SHP77 (cell line): ENCODE measurements around the gene OPTC.
A peak's percentile ranks its signal among the peaks of the same experiment; 100 is the strongest.
"Not testable (repeated sequence)": the region's sequence is repeated elsewhere in the genome, so short reads cannot be mapped to it uniquely, and the experiment has no call there.

ENCODE experiments used
- DNase-seq, 2 experiments: peaks; one replicate each; lab custom pipeline; 2025; lab: John Stamatoyannopoulos, UW

OPTC gene

GRCh38 chr1:203465146-203465798, 28.7 kb upstream of the OPTC start:
- DNase-seq, result no peak

- no peak for DNase-seq
Measured at GRCh38 chr1:203465948-203466347, 28.0 kb upstream of the OPTC start.

- not testable (repeated sequence) for DNase-seq
Measured at GRCh38 chr1:203466906-203467549, 26.9 kb upstream of the OPTC start.

- no peak for DNase-seq
Measured at GRCh38 chr1:203467550-203467921, 26.4 kb upstream of the OPTC start.

GRCh38 chr1:203468326-203468725, 25.6 kb upstream of the OPTC start:
- no peak for DNase-seq

- no peak for DNase-seq
Measured at GRCh38 chr1:203470240-203470639, 23.7 kb upstream of the OPTC start.

- no peak for DNase-seq
Measured at GRCh38 chr1:203471841-203472240, 22.1 kb upstream of the OPTC start.

- DNase-seq, result no peak
Measured at GRCh38 chr1:203473281-203473680, 20.7 kb upstream of the OPTC start.

- no peak for DNase-seq
Measured at GRCh38 chr1:203473781-203474305, 20.1 kb upstream of the OPTC start.

GRCh38 chr1:203475012-203475981, 18.7 kb upstream of the OPTC start, which contains the start of gene PRELP:
Gene PRELP (plus strand): TSS chr1:203475806. CDS start chr1:203483185, 7,379 bp downstream.
- no peak for DNase-seq

- DNase-seq, result no peak
Measured at GRCh38 chr1:203476216-203476814, 17.6 kb upstream of the OPTC start.

- DNase-seq, result no peak
Measured at GRCh38 chr1:203477748-203478147, 16.2 kb upstream of the OPTC start.

- DNase-seq, result no peak
Measured at GRCh38 chr1:203478231-203478630, 15.7 kb upstream of the OPTC start.

- no peak for DNase-seq
Measured at GRCh38 chr1:203478986-203479385, 15.0 kb upstream of the OPTC start.

GRCh38 chr1:203479646-203480045, 14.3 kb upstream of the OPTC start:
- DNase-seq, result no peak

GRCh38 chr1:203480084-203480483, 13.9 kb upstream of the OPTC start:
- no peak for DNase-seq

- peak; percentile 20 to 55 for DNase-seq
Measured at GRCh38 chr1:203480525-203481084, 13.3 kb upstream of the OPTC start.

GRCh38 chr1:203481196-203481595, 12.8 kb upstream of the OPTC start:
- no peak for DNase-seq

- DNase-seq, result no peak
Measured at GRCh38 chr1:203486618-203487370, 7.2 kb upstream of the OPTC start.

- DNase-seq, result no peak
Measured at GRCh38 chr1:203488539-203488938, 5.4 kb upstream of the OPTC start.

GRCh38 chr1:203490607-203491006, 3.3 kb upstream of the OPTC start:
- DNase-seq, result no peak
